HepG2 (cell line): ENCODE measurements around the gene ZNF669. TPM values are rescaled to one million over a fixed set of nuclear protein-coding genes. Genes with fewer than 3 reads are reported as not detected.

Source experiments
- CAMTA2 ChIP-seq: sonication (generic); formaldehyde crosslinking; IDR thresholded peaks from 2 replicates; pipeline ENCODE4 v1.4.0; 2020; ENCODE audit warnings: mild to moderate bottlenecking, missing genetic modification reagents, borderline replicate concordance
- RBM39 ChIP-seq: fragments of 200-400 bp; formaldehyde crosslinking; IDR thresholded peaks from one replicate; pipeline ENCODE4 v1.6.1; 2018; ENCODE audit warnings: antibody characterized with exemption, mild to moderate bottlenecking, low read depth, low read length; ENCODE audit not compliant: poor library complexity, severe bottlenecking
- RFX1 ChIP-seq: fragments of 450-650 bp; IDR thresholded peaks from 2 replicates; pipeline ENCODE4 v1.6.1; 2017
- SP2 ChIP-seq: sonication (generic); formaldehyde crosslinking; IDR thresholded peaks from 2 replicates; pipeline ENCODE4 v1.5.1; 2020; ENCODE audit warnings: mild to moderate bottlenecking, missing genetic modification reagents
- ZNF12 ChIP-seq: sonication (generic); formaldehyde crosslinking; IDR thresholded peaks from 2 replicates; pipeline ENCODE4 v1.5.0; 2020; ENCODE audit warnings: missing genetic modification reagents
- ZNF121 ChIP-seq: sonication (generic); formaldehyde crosslinking; IDR thresholded peaks from 2 replicates; pipeline ENCODE4 v1.5.0; 2020; ENCODE audit warnings: mild to moderate bottlenecking, missing genetic modification reagents
- ZNF20 ChIP-seq: sonication (generic); formaldehyde crosslinking; IDR thresholded peaks from 2 replicates; pipeline ENCODE4 v1.4.0; 2020; ENCODE audit warnings: mild to moderate bottlenecking, moderate library complexity, missing genetic modification reagents
- ZNF34 ChIP-seq: sonication (generic); formaldehyde crosslinking; IDR thresholded peaks from 2 replicates; pipeline ENCODE4 v1.4.0; 2020; ENCODE audit warnings: mild to moderate bottlenecking, missing genetic modification reagents, borderline replicate concordance
- ZNF547 ChIP-seq: sonication (generic); formaldehyde crosslinking; IDR thresholded peaks from 2 replicates; pipeline ENCODE4 v1.5.1; 2020; ENCODE audit warnings: mild to moderate bottlenecking, missing genetic modification reagents
- ZNF558 ChIP-seq: sonication (generic); formaldehyde crosslinking; IDR thresholded peaks from 2 replicates; pipeline ENCODE4 v1.9.0; 2022; ENCODE audit warnings: mild to moderate bottlenecking, missing genetic modification reagents, borderline replicate concordance
- ZNF616 ChIP-seq: sonication (generic); formaldehyde crosslinking; IDR thresholded peaks from 2 replicates; pipeline ENCODE4 v1.5.0; 2020; ENCODE audit warnings: low read depth, mild to moderate bottlenecking, missing genetic modification reagents
- ZZZ3 ChIP-seq: sonication (generic); formaldehyde crosslinking; IDR thresholded peaks from 2 replicates; pipeline ENCODE4 v1.4.0; 2020; ENCODE audit warnings: missing genetic modification reagents, mild to moderate bottlenecking, borderline replicate concordance
- polyA plus RNA-seq, 8 experiments: library from polyadenylated mRNA; depleted of rRNA in 3 of 8; stranded (reverse) in 7 of 8; unstranded in 1 of 8; fragments of >200 nt; fragmentation: Illumina TruSeq in 4 of 8; extraction: Trizol in 4 of 8; gene quantifications; 2 replicates each; pipeline versions ENCODE4 v1.2.1 to v1.2.3, GENCODE V29; 2011 to 2016; ENCODE audit warnings: low read depth in 4 of 8, missing spikeins in 1 of 8, mixed read lengths in 1 of 8; ENCODE audit not compliant: insufficient read depth in 1 of 8
- total RNA-seq, 5 experiments: library from RNA; depleted of rRNA; stranded (reverse); fragments of >200 nt; fragmentation: Illumina TruSeq; extraction: Trizol; gene quantifications; 2 replicates each; pipeline ENCODE4 v1.2.3, GENCODE V29; 2016; ENCODE audit warnings: low read depth in 1 of 5
- TF ChIP-seq, protein P1 (sequence below): sonication (generic); formaldehyde crosslinking; IDR thresholded peaks from 2 replicates; pipeline ENCODE4 v1.4.0; 2020; ENCODE audit warnings: missing genetic modification reagents
- TF ChIP-seq, protein P2 (sequence below): sonication (generic); formaldehyde crosslinking; IDR thresholded peaks from 2 replicates; pipeline ENCODE4 v1.8.0; 2022; ENCODE audit warnings: mild to moderate bottlenecking, missing genetic modification reagents, borderline replicate concordance
- TF ChIP-seq, protein P3 (sequence below): sonication (generic); formaldehyde crosslinking; conservative IDR thresholded peaks from 2 replicates; pipeline ENCODE4 v1.8.0; 2022; ENCODE audit warnings: mild to moderate bottlenecking, moderate library complexity, missing genetic modification reagents
- TF ChIP-seq, protein P4 (sequence below): sonication (generic); formaldehyde crosslinking; IDR thresholded peaks from 2 replicates; pipeline ENCODE4 v1.5.0; 2020; ENCODE audit warnings: missing genetic modification reagents
- TF ChIP-seq, protein P5 (sequence below), 2 experiments: IDR thresholded peaks; 2 replicates each; pipeline ENCODE4 v1.6.1; 2011 to 2012; ENCODE audit warnings: low read length in 2 of 2, borderline replicate concordance in 1 of 2, low read depth in 1 of 2, mild to moderate bottlenecking in 1 of 2, moderate library complexity in 1 of 2
- TF ChIP-seq, protein P6 (sequence below): sonication (generic); formaldehyde crosslinking; IDR thresholded peaks from 2 replicates; pipeline ENCODE4 v1.5.1; 2020; ENCODE audit warnings: missing genetic modification reagents, mild to moderate bottlenecking, borderline replicate concordance

Gene ZNF669
- total and polyA plus RNA-seq, 2 of the 13 experiments (the other 11 are each of a cell fraction or from before 2014, with no cell fraction given): 3.1 to 14.6 TPM

DNA sequence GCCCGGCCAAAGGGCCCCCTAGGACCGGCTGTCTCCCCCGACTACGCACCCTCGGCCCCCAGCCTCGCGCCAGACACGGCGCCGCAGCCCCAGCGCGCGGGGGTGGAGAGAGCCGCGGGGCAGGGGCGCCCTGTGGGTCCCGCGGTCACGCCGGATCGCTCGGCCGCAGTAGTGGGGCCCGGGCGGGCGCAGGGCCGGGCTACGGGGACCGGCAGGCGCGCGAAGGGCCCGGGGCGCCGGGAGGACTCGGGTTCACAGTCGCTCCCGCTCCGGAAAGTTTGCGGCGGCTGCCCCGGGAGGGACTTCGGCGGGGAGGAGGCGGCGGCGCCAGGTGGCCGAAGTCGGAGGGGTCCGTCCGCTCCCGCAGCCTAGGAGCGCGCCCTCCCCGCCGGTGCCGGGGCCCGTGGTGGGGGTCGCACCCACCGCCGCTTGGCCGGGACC lies 7.1 kb upstream of the ZNF669 start (continued):
- TF ChIP-seq, protein P1, sequence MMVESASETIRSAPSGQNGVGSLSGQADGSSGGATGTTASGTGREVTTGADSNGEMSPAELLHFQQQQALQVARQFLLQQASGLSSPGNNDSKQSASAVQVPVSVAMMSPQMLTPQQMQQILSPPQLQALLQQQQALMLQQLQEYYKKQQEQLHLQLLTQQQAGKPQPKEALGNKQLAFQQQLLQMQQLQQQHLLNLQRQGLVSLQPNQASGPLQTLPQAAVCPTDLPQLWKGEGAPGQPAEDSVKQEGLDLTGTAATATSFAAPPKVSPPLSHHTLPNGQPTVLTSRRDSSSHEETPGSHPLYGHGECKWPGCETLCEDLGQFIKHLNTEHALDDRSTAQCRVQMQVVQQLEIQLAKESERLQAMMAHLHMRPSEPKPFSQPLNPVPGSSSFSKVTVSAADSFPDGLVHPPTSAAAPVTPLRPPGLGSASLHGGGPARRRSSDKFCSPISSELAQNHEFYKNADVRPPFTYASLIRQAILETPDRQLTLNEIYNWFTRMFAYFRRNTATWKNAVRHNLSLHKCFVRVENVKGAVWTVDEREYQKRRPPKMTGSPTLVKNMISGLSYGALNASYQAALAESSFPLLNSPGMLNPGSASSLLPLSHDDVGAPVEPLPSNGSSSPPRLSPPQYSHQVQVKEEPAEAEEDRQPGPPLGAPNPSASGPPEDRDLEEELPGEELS (CRISPR knock-in tag): no peak
- TF ChIP-seq ZNF20 (CRISPR knock-in tag) (no peak), ZNF547 (CRISPR knock-in tag) (no peak), ZZZ3 (CRISPR knock-in tag) (no peak), CAMTA2 (CRISPR knock-in tag) (no peak), RBM39 (peak; percentile 1), ZNF34 (no peak), ZNF616 (CRISPR knock-in tag) (no peak), ZNF12 (no peak), ZNF558 (CRISPR knock-in tag) (no peak), ZNF121 (CRISPR knock-in tag) (no peak), SP2 (CRISPR knock-in tag) (no peak), RFX1 (no peak)
- TF ChIP-seq, protein P2, sequence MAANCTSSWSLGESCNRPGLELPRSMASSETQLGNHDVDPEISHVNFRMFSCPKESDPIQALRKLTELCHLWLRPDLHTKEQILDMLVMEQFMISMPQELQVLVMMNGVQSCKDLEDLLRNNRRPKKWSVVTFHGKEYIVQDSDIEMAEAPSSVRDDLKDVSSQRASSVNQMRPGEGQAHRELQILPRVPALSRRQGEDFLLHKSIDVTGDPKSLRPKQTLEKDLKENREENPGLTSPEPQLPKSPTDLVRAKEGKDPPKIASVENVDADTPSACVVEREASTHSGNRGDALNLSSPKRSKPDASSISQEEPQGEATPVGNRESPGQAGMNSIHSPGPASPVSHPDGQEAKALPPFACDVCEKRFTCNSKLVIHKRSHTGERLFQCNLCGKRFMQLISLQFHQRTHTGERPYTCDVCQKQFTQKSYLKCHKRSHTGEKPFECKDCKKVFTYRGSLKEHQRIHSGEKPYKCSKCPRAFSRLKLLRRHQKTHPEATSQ (CRISPR knock-in tag): no peak
- TF ChIP-seq, protein P3, sequence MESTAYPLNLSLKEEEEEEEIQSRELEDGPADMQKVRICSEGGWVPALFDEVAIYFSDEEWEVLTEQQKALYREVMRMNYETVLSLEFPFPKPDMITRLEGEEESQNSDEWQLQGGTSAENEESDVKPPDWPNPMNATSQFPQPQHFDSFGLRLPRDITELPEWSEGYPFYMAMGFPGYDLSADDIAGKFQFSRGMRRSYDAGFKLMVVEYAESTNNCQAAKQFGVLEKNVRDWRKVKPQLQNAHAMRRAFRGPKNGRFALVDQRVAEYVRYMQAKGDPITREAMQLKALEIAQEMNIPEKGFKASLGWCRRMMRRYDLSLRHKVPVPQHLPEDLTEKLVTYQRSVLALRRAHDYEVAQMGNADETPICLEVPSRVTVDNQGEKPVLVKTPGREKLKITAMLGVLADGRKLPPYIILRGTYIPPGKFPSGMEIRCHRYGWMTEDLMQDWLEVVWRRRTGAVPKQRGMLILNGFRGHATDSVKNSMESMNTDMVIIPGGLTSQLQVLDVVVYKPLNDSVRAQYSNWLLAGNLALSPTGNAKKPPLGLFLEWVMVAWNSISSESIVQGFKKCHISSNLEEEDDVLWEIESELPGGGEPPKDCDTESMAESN (CRISPR knock-in tag): peak; percentile 13; the same call in 1 of the 2 replicates
- TF ChIP-seq, protein P4, sequence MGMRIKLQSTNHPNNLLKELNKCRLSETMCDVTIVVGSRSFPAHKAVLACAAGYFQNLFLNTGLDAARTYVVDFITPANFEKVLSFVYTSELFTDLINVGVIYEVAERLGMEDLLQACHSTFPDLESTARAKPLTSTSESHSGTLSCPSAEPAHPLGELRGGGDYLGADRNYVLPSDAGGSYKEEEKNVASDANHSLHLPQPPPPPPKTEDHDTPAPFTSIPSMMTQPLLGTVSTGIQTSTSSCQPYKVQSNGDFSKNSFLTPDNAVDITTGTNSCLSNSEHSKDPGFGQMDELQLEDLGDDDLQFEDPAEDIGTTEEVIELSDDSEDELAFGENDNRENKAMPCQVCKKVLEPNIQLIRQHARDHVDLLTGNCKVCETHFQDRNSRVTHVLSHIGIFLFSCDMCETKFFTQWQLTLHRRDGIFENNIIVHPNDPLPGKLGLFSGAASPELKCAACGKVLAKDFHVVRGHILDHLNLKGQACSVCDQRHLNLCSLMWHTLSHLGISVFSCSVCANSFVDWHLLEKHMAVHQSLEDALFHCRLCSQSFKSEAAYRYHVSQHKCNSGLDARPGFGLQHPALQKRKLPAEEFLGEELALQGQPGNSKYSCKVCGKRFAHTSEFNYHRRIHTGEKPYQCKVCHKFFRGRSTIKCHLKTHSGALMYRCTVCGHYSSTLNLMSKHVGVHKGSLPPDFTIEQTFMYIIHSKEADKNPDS: no peak
- TF ChIP-seq, protein P5, sequence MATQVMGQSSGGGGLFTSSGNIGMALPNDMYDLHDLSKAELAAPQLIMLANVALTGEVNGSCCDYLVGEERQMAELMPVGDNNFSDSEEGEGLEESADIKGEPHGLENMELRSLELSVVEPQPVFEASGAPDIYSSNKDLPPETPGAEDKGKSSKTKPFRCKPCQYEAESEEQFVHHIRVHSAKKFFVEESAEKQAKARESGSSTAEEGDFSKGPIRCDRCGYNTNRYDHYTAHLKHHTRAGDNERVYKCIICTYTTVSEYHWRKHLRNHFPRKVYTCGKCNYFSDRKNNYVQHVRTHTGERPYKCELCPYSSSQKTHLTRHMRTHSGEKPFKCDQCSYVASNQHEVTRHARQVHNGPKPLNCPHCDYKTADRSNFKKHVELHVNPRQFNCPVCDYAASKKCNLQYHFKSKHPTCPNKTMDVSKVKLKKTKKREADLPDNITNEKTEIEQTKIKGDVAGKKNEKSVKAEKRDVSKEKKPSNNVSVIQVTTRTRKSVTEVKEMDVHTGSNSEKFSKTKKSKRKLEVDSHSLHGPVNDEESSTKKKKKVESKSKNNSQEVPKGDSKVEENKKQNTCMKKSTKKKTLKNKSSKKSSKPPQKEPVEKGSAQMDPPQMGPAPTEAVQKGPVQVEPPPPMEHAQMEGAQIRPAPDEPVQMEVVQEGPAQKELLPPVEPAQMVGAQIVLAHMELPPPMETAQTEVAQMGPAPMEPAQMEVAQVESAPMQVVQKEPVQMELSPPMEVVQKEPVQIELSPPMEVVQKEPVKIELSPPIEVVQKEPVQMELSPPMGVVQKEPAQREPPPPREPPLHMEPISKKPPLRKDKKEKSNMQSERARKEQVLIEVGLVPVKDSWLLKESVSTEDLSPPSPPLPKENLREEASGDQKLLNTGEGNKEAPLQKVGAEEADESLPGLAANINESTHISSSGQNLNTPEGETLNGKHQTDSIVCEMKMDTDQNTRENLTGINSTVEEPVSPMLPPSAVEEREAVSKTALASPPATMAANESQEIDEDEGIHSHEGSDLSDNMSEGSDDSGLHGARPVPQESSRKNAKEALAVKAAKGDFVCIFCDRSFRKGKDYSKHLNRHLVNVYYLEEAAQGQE (IDR thresholded peaks at IDR 0.05; ENCODE audit: borderline replicate concordance in 1 of 2, low read depth in 1 of 2, low read length in 2 of 2): no peak
- TF ChIP-seq, protein P6, sequence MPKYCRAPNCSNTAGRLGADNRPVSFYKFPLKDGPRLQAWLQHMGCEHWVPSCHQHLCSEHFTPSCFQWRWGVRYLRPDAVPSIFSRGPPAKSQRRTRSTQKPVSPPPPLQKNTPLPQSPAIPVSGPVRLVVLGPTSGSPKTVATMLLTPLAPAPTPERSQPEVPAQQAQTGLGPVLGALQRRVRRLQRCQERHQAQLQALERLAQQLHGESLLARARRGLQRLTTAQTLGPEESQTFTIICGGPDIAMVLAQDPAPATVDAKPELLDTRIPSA: no peak
